SK-N-SH treated with all-trans-retinoic acid at 6 μM for 48 hours (cell line): ENCODE results near the gene SEC14L1.

Source experiments
- ARNTL ChIP-seq: fragments of 450-650 bp; formaldehyde crosslinking; IDR thresholded peaks from 2 replicates; pipeline ENCODE4 v1.5.0; 2020; ENCODE audit warnings: low read depth, mild to moderate bottlenecking, moderate library complexity, borderline replicate concordance
- OSR1 ChIP-seq: fragments of 250-450 bp; sonication (Bioruptor Pico); IDR thresholded peaks from 2 replicates; pipeline ENCODE4 v1.8.0; 2022; ENCODE audit warnings: moderate library complexity, mild to moderate bottlenecking, inconsistent platforms
- ZC3H10 ChIP-seq: fragments of 250-450 bp; sonication (Bioruptor Pico); IDR thresholded peaks from 2 replicates; pipeline ENCODE4 v1.5.1; 2021; ENCODE audit warnings: mild to moderate bottlenecking, moderate library complexity
- ZFP3 ChIP-seq: fragments of 250-450 bp; sonication (Bioruptor Pico); IDR thresholded peaks from 2 replicates; pipeline ENCODE4 v1.5.0; 2020; ENCODE audit warnings: mild to moderate bottlenecking, moderate library complexity
- ZNF8 ChIP-seq: fragments of 450-650 bp; formaldehyde crosslinking; IDR thresholded peaks from 2 replicates; pipeline ENCODE4 v1.5.0; 2020; ENCODE audit warnings: mild to moderate bottlenecking, moderate library complexity
- TF ChIP-seq, protein P1 (sequence below): fragments of 250-450 bp; sonication (Bioruptor Pico); IDR thresholded peaks from 2 replicates; pipeline ENCODE4 v1.8.0; 2021; ENCODE audit warnings: low read depth, mild to moderate bottlenecking, moderate library complexity, borderline replicate concordance
- TF ChIP-seq, protein P2 (sequence below): fragments of 250-450 bp; sonication (Bioruptor Pico); IDR thresholded peaks from 2 replicates; pipeline ENCODE4 v1.8.0; 2020; ENCODE audit warnings: mild to moderate bottlenecking, moderate library complexity, borderline replicate concordance
- TF ChIP-seq, protein P3 (sequence below): fragments of 250-450 bp; sonication (Bioruptor Pico); IDR thresholded peaks from 2 replicates; pipeline ENCODE4 v1.5.0; 2020; ENCODE audit warnings: mild to moderate bottlenecking, moderate library complexity

DNA sequence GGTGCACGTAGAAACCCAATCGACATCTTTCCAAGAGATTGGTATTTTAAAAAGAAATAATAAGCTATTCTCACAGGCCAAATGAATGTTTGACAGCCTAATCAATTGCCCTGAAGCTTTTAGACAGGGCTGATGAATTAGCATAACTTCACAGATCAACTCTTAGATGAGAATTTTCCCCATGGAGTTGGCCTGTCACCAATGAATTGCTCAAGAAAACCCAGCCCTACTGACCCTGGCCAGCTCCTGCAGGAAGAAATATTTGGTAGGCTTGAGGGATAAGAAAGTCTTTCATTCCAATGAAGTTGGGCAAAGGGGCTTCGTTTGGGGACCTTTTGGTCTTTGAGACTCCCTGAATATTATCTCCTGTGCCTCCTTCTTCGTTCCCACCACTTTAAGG lies 23.4 kb upstream of the SEC14L1 start:
- TF ChIP-seq, protein P1, sequence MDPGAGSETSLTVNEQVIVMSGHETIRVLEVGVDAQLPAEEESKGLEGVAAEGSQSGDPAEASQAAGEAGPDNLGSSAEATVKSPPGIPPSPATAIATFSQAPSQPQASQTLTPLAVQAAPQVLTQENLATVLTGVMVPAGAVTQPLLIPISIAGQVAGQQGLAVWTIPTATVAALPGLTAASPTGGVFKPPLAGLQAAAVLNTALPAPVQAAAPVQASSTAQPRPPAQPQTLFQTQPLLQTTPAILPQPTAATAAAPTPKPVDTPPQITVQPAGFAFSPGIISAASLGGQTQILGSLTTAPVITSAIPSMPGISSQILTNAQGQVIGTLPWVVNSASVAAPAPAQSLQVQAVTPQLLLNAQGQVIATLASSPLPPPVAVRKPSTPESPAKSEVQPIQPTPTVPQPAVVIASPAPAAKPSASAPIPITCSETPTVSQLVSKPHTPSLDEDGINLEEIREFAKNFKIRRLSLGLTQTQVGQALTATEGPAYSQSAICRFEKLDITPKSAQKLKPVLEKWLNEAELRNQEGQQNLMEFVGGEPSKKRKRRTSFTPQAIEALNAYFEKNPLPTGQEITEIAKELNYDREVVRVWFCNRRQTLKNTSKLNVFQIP (CRISPR knock-in tag): no peak
- TF ChIP-seq, protein P2, sequence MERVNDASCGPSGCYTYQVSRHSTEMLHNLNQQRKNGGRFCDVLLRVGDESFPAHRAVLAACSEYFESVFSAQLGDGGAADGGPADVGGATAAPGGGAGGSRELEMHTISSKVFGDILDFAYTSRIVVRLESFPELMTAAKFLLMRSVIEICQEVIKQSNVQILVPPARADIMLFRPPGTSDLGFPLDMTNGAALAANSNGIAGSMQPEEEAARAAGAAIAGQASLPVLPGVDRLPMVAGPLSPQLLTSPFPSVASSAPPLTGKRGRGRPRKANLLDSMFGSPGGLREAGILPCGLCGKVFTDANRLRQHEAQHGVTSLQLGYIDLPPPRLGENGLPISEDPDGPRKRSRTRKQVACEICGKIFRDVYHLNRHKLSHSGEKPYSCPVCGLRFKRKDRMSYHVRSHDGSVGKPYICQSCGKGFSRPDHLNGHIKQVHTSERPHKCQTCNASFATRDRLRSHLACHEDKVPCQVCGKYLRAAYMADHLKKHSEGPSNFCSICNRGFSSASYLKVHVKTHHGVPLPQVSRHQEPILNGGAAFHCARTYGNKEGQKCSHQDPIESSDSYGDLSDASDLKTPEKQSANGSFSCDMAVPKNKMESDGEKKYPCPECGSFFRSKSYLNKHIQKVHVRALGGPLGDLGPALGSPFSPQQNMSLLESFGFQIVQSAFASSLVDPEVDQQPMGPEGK: no peak
- TF ChIP-seq, protein P3, sequence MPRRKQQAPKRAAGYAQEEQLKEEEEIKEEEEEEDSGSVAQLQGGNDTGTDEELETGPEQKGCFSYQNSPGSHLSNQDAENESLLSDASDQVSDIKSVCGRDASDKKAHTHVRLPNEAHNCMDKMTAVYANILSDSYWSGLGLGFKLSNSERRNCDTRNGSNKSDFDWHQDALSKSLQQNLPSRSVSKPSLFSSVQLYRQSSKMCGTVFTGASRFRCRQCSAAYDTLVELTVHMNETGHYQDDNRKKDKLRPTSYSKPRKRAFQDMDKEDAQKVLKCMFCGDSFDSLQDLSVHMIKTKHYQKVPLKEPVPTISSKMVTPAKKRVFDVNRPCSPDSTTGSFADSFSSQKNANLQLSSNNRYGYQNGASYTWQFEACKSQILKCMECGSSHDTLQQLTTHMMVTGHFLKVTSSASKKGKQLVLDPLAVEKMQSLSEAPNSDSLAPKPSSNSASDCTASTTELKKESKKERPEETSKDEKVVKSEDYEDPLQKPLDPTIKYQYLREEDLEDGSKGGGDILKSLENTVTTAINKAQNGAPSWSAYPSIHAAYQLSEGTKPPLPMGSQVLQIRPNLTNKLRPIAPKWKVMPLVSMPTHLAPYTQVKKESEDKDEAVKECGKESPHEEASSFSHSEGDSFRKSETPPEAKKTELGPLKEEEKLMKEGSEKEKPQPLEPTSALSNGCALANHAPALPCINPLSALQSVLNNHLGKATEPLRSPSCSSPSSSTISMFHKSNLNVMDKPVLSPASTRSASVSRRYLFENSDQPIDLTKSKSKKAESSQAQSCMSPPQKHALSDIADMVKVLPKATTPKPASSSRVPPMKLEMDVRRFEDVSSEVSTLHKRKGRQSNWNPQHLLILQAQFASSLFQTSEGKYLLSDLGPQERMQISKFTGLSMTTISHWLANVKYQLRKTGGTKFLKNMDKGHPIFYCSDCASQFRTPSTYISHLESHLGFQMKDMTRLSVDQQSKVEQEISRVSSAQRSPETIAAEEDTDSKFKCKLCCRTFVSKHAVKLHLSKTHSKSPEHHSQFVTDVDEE (CRISPR knock-in tag): no peak
- TF ChIP-seq ZC3H10 (no peak), ARNTL (no peak), OSR1 (CRISPR knock-in tag) (no peak), ZFP3 (CRISPR knock-in tag) (no peak), ZNF8 (CRISPR knock-in tag) (no peak)
